GM12875 (cell line): ENCODE results near the gene GLT6D1.
"Not testable (repeated sequence)": the region's sequence is repeated elsewhere in the genome, so short reads cannot be mapped to it uniquely, and the experiment has no call there.

Experiments
- H3K4me3 ChIP-seq: one replicate; pipeline ENCODE4 v1.5.1; 2011; ENCODE audit warnings: low read depth, low read length, control low read depth
- CTCF ChIP-seq: IDR thresholded peaks from 2 replicates; pipeline ENCODE4 v1.5.1; 2011; ENCODE audit warnings: low read depth, mild to moderate bottlenecking, control low read depth, inconsistent platforms, low read length, moderate library complexity, borderline replicate concordance; ENCODE audit not compliant: insufficient read depth

GLT6D1 gene

GRCh38 chr9:135670721-135671590, 31.6 kb upstream of the GLT6D1 start:
- no peak overlapping the region for H3K4me3 ChIP-seq
- no peak for TF ChIP-seq CTCF

- H3K4me3 ChIP-seq = no peak overlapping the region
- TF ChIP-seq CTCF = no peak
Observed at GRCh38 chr9:135669616-135670285, 30.4 kb upstream of the GLT6D1 start.

GRCh38 chr9:135669018-135669417, 29.7 kb upstream of the GLT6D1 start:
- H3K4me3 ChIP-seq = not testable (repeated sequence)

- no peak overlapping the region for H3K4me3 ChIP-seq
- TF ChIP-seq CTCF = no peak
Observed at GRCh38 chr9:135667463-135668001, 28.2 kb upstream of the GLT6D1 start.

GRCh38 chr9:135666534-135667462, 27.5 kb upstream of the GLT6D1 start:
- TF ChIP-seq CTCF = no peak
- no peak overlapping the region for H3K4me3 ChIP-seq

- no peak for TF ChIP-seq CTCF
- no peak overlapping the region for H3K4me3 ChIP-seq
Observed at GRCh38 chr9:135665795-135666189, 26.5 kb upstream of the GLT6D1 start.
